Colonic mucosa (tissue), 4 donors: ENCODE measurements around the gene FNDC3B. TPM values are rescaled to one million over a fixed set of nuclear protein-coding genes. Genes with fewer than 3 reads are reported as not detected.

Experiments used
- DNase-seq: peaks from one replicate; pipeline ENCODE4 v3.0.0-alpha.2; 2020
- H3K27ac ChIP-seq: fragments of 200-600 bp; one replicate; pipeline ENCODE4 v1.8.0; 2021
- H3K27me3 ChIP-seq: fragments of 200-600 bp; one replicate; pipeline ENCODE4 v1.8.0; 2021
- H3K36me3 ChIP-seq: fragments of 200-600 bp; one replicate; pipeline ENCODE4 v1.8.0; 2021
- H3K4me1 ChIP-seq: fragments of 200-600 bp; one replicate; pipeline ENCODE4 v1.8.0; 2021; ENCODE audit warnings: mild to moderate bottlenecking
- H3K4me3 ChIP-seq: fragments of 200-600 bp; one replicate; pipeline ENCODE4 v1.8.0; 2021
- H3K9ac ChIP-seq, 2 donors: one replicate each; pipeline ENCODE4 v1.7.0; 2013; ENCODE audit warnings: control low read depth in 2 of 2, low read depth in 2 of 2, low read length in 2 of 2
- H3K9me3 ChIP-seq: fragments of 200-600 bp; one replicate; pipeline ENCODE4 v1.8.0; 2021
- CTCF ChIP-seq: fragments of 200-600 bp; IDR thresholded peaks from one replicate; pipeline ENCODE4 v1.8.0; 2022; ENCODE audit warnings: antibody characterized with exemption, mild to moderate bottlenecking
- intact Hi-C: fragments of 100-400 bp; cut with DNase I; formaldehyde crosslinking; loops from one replicate; pipeline ENCODE4 v1.14.1; 2022
- total RNA-seq, 2 donors: library from RNA; stranded (reverse); fragmentation: NEBNext Ultra II Directional in 1 of 2; extraction: Animal tissue kit (Norgen Biotek cat#: 25700) in 1 of 2; gene quantifications; one replicate each; pipeline ENCODE4 v1.2.1, GENCODE V29; 2021
- donor health status: healthy.
- donor health status: DM: no; HTN: no; CAD: no.
- donor health status: DM: no; HTN: no; CAD: no.

Gene FNDC3B
- total RNA-seq, 2 donors from 2014 or later = 66.7 to 142 TPM

DNA sequence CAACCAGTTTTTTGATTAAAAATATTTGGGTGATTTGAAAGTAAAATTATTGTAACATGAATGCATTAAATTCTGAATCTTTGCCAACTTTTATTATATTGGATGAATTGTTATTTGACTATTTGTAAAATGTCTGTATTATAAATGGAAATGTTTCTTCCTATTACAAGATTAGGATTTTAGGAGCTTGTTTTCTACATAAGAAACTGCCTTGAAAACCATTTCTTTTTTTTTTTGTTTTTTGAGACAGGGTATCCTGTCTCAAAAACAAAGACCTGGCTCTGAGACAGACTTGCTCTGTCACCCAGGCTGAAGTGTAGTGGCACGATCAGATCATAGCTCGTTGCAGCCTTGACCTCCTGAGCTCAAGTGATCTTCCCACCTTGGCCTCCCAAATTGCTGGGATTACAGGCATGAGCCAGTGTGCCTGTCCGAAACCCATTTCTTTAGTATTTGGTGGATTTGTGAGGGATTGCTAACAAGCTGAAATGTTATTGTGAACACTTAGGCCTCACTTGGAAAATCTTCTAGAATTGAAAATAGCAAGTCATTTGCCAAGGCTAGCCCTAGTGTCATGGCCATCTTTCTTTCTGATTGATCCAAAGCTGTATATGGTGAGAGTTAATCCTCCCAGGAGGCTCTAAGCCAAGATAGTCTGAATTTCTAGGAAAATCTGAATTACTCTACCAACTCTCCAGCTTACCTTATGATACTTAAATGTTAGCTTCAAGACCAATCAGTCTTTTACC, 100.3 kb downstream of the FNDC3B start:
- Histone ChIP-seq H3K4me1 (peaks cover 17% of the 10 kb centered on the region), H3K9ac (no peak overlapping the region)

DNA sequence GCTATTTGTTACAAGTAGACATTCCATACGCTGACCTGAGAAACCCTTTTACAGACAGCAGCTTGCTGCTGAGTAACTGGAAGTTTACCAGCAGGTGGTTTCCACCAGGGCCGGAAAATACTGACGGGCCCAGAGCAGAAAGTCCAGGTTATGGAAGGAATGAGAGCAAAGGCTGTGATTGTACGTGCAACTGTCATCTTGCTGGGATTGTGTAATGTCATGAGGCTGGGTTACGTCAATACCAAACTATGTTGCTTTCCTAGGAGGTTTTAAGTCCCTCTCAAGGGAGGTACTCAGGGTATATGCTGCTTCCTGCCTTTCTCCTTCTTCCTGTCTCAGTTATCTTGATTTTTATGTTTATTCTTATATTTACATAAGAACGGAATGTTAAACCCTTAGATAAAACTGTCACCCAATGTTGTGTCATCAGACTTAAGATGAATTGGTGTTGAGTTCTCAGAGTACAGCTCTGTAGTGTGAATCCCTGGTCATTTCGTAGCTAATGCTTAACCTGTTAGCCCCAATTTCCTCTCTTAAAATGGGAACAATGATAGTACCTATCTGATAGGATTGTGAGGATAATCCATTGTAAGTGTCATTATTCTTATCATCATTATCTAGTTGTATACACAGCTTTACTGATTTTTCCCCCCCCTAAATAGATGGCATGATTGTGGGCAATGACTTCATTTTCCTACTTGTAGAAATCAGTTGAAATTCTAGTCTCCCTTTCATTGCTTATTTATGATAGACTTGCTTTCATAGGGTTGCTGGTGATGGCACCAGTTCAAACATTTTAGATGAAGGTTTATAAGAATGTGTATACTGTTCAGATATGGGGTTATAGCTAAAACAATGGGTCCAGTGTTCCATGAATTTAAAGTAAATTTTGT, 101.4 kb downstream of the FNDC3B start:
- H3K36me3 ChIP-seq = no peaks in the 10 kb centered on the region
- peak; percentile 75 for DNase-seq
- intact Hi-C loops = no loop called here
- no peaks in the 10 kb centered on the region for H3K27me3 ChIP-seq
- TF ChIP-seq CTCF = no peak
- peak overlapping the region; percentile 62 for H3K27ac ChIP-seq
- no peaks in the 10 kb centered on the region for H3K9me3 ChIP-seq
- peaks cover 17% of the 10 kb centered on the region for H3K4me1 ChIP-seq
- no peak overlapping the region for H3K9ac ChIP-seq
- no peak overlapping the region for H3K4me3 ChIP-seq

More for the DNA sequence above, 100.3 kb downstream of the FNDC3B start:
- intact Hi-C loops = no loop called here
- DNase-seq = no peak
- Histone ChIP-seq H3K4me3 (no peak overlapping the region), H3K36me3 (no peaks in the 10 kb centered on the region), H3K9me3 (no peaks in the 10 kb centered on the region), H3K27ac (peak overlapping the region; percentile 62), H3K27me3 (no peaks in the 10 kb centered on the region)
- TF ChIP-seq CTCF = no peak

DNA sequence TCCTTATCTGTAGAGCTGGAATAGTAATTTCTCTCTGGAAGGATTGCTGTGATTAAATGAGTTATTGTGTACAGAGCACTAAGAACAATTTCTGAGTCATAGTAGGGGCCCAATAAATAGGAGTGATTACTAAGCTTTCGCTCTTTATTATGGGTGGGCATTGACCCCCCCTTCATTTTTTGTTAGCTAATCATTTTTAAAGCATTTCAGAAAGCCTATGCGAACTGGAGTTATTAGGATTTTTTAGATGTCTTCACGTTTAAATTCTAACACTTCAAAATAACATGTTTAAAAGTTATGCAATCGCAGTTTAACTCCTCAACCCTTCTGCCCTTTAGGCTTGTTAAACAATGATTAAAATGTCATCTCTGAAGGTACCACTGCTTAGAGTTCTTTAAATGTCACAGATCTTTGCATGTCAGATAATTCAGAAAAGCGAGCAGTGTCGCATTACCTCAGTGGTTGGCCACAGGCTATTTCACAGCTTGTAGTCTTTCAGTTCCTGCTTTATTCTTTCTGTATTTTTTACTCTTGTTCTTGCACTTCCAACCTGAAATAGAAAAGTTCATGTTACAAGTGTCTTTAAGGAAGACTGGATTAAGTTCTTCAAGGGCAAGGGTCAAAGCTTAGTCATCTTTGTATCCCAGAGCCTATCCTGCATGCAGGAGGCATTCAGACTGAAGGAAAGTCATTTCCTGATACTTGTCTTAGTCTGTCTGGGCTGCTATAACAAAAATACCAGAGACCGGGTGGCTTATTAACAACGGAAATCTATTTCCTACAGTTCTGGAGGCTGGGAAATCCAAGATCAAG, 102.9 kb downstream of the FNDC3B start:
- H3K27me3 ChIP-seq = no peaks in the 10 kb centered on the region
- H3K9ac ChIP-seq = no peak overlapping the region
- intact Hi-C loops = no loop called here
- peak overlapping the region; percentile 62 for H3K27ac ChIP-seq
- no peak overlapping the region for H3K4me3 ChIP-seq
- no peaks in the 10 kb centered on the region for H3K36me3 ChIP-seq
- H3K4me1 ChIP-seq = peaks cover 15% of the 10 kb centered on the region
- TF ChIP-seq CTCF = no peak
- no peaks in the 10 kb centered on the region for H3K9me3 ChIP-seq
- DNase-seq = no peak

DNA sequence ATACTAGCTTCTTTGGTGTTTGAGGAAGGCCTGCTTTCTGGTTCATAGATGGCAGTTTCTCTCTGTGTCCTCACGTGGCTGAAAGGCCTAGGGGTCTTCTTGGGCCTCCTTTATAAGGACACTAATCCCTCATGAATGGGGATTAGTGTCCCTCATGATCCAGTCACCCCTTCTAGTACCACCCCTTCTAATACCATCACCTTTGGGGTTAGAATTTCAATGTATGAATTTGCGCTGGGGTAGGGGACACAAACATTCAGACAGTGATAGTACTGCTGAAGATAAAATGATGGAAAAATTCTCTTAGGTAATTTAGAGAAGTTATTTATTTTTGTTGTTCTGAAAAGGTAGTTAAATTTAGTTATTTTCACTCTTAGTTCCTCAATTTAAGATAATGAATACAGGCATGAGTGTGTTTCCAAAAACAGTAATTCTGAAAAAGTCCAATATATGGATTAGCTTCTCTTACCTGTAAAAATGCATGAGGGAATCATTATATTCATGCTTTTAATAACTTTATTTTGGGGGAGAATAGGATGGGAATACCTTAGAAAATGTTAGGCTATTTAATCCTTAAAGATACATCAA, 103.6 kb downstream of the FNDC3B start:
- intact Hi-C loops = no loop called here
- TF ChIP-seq CTCF = no peak
- Histone ChIP-seq H3K27me3 (no peaks in the 10 kb centered on the region), H3K9me3 (no peaks in the 10 kb centered on the region), H3K4me3 (no peak overlapping the region), H3K27ac (peak overlapping the region; percentile 62), H3K9ac (no peak overlapping the region), H3K36me3 (no peaks in the 10 kb centered on the region), H3K4me1 (peaks cover 10% of the 10 kb centered on the region)
- DNase-seq = no peak
